ENCODE measurements around the gene CERKL. TPM values are rescaled to one million over a fixed set of nuclear protein-coding genes. Genes with fewer than 3 reads are reported as not detected.

Gene CERKL
- total and polyA plus RNA-seq, 9 of the 15 experiments (the other 6 are each of a cell fraction or from before 2014, with no cell fraction given): 0.04 to 0.08 TPM; not detected in 7

- TF ChIP-seq, protein P1, sequence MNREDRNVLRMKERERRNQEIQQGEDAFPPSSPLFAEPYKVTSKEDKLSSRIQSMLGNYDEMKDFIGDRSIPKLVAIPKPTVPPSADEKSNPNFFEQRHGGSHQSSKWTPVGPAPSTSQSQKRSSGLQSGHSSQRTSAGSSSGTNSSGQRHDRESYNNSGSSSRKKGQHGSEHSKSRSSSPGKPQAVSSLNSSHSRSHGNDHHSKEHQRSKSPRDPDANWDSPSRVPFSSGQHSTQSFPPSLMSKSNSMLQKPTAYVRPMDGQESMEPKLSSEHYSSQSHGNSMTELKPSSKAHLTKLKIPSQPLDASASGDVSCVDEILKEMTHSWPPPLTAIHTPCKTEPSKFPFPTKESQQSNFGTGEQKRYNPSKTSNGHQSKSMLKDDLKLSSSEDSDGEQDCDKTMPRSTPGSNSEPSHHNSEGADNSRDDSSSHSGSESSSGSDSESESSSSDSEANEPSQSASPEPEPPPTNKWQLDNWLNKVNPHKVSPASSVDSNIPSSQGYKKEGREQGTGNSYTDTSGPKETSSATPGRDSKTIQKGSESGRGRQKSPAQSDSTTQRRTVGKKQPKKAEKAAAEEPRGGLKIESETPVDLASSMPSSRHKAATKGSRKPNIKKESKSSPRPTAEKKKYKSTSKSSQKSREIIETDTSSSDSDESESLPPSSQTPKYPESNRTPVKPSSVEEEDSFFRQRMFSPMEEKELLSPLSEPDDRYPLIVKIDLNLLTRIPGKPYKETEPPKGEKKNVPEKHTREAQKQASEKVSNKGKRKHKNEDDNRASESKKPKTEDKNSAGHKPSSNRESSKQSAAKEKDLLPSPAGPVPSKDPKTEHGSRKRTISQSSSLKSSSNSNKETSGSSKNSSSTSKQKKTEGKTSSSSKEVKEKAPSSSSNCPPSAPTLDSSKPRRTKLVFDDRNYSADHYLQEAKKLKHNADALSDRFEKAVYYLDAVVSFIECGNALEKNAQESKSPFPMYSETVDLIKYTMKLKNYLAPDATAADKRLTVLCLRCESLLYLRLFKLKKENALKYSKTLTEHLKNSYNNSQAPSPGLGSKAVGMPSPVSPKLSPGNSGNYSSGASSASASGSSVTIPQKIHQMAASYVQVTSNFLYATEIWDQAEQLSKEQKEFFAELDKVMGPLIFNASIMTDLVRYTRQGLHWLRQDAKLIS (CRISPR knock-in tag; IDR thresholded peaks at IDR 0.05): no peak
- no peak for TF ChIP-seq ZBTB26 (CRISPR knock-in tag; IDR thresholded peaks at IDR 0.05)
- TF ChIP-seq MAFG (tag; conservative IDR thresholded peaks at IDR 0.05): no peak
These were observed 50.7 kb downstream of the CERKL start (continued) for GRCh38 chr2:181605889-181606837.

DNA sequence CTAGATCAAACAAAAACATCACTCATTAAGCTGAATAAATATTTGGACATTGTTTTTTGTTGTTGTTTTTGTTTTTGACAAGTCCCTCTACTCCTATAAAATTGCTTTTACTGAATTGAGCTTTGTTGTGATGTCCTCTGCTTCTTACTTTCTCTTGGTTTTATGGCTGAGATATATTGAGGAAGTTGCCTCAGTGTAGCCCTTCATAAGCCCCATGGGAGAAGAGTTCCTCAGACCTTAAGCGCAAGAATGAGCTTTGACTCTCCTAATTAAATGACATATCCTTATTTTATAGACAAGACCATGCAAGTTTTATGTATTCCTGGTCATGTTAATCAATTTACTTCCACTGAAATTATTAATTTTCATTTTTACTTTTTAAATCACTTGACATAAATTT lies 54.9 kb downstream of the CERKL start:
- H3K9ac ChIP-seq (ENCODE audit: insufficient read depth in 1 of 2, low read depth in 2 of 2, low read length in 2 of 2): no peak overlapping the region
- no peaks in the 10 kb centered on the region for H3K36me3 ChIP-seq (ENCODE audit: control insufficient read depth, insufficient read depth, low read length)
- DNase-seq (ENCODE audit: extremely low read depth in 1 of 4, low spot score in 3 of 4): no peak
- intact Hi-C loops (cut with micrococcal nuclease) (no loop called here), in situ Hi-C loops (cut with MboI) (no loop called here)
- ATAC-seq: no peak
- no peak for FAIRE-seq
- H3K9me1 ChIP-seq (ENCODE audit: control insufficient read depth, insufficient read depth, low read length): no peaks in the 10 kb centered on the region
- H3K4me2 ChIP-seq (ENCODE audit: insufficient read depth, low read length): no peak overlapping the region
- no TSS peak for BruUV-seq (replicated peaks)
- no peaks in the 10 kb centered on the region for H3K9me3 ChIP-seq (replicated peaks; ENCODE audit: control insufficient read depth, insufficient read depth, low read depth, low read length)
- no peaks in the 10 kb centered on the region for H4K20me1 ChIP-seq (replicated peaks; ENCODE audit: control insufficient read depth, insufficient read depth, low read length)
- no peak overlapping the region for H3K4me3 ChIP-seq
- no peaks in the 10 kb centered on the region for H3K27me3 ChIP-seq (ENCODE audit: control insufficient read depth in 2 of 2, insufficient read depth in 2 of 2, low read length in 2 of 2)
- no peak overlapping the region for H3K27ac ChIP-seq (ENCODE audit: extremely low read depth, low read depth, low read length)
- no peaks in the 10 kb centered on the region for H3K79me2 ChIP-seq (ENCODE audit: control insufficient read depth, insufficient read depth, low read length)
- WGBS (ENCODE audit: insufficient coverage, low coverage, missing lambda C conversion rate): 16% methylated on average over 1 of the region's 1 CpG
- H2AFZ ChIP-seq (ENCODE audit: low read depth, low read length): no peak overlapping the region
- ChIA-PET CTCF (ENCODE audit: low intra/inter-chr PET ratio) (no interaction called here), POLR2A (no interaction called here)
- H3K4me1 ChIP-seq (replicated peaks in 1 of 2; ENCODE audit: control insufficient read depth in 2 of 2, insufficient read depth in 2 of 2, low read length in 2 of 2): no peaks in the 10 kb centered on the region
- TF ChIP-seq, protein P1 (CRISPR knock-in tag; IDR thresholded peaks at IDR 0.05): no peak
- no peak for TF ChIP-seq ZC3H11A (IDR thresholded peaks at IDR 0.05; ENCODE audit: low read depth, low read length)
- no peak for TF ChIP-seq CBFA2T3 (IDR thresholded peaks at IDR 0.05)
- no peak for TF ChIP-seq NCOA2 (IDR thresholded peaks at IDR 0.05; ENCODE audit: partially characterized antibody in 2 of 2)
- TF ChIP-seq, protein P2, sequence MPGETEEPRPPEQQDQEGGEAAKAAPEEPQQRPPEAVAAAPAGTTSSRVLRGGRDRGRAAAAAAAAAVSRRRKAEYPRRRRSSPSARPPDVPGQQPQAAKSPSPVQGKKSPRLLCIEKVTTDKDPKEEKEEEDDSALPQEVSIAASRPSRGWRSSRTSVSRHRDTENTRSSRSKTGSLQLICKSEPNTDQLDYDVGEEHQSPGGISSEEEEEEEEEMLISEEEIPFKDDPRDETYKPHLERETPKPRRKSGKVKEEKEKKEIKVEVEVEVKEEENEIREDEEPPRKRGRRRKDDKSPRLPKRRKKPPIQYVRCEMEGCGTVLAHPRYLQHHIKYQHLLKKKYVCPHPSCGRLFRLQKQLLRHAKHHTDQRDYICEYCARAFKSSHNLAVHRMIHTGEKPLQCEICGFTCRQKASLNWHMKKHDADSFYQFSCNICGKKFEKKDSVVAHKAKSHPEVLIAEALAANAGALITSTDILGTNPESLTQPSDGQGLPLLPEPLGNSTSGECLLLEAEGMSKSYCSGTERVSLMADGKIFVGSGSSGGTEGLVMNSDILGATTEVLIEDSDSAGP (CRISPR knock-in tag; IDR thresholded peaks at IDR 0.05): no peak

All from K562 (cell line).